GM18499 (cell line): ENCODE data around the gene LY6G6C.

Experiments used
- ATAC-seq: cut with Tn5 transposase; IDR thresholded peaks from one replicate; pipeline ENCODE4 v1.9.1; 2021; ENCODE audit warnings: moderate number of reproducible peaks; ENCODE audit not compliant: insufficient read depth, unreplicated experiment

The LY6G6C gene

GRCh38 chr6:31742894-31743293, 21.3 kb upstream of the LY6G6C start:
- no peak for ATAC-seq

- ATAC-seq: no peak
Measured at GRCh38 chr6:31741815-31742214, 20.3 kb upstream of the LY6G6C start.

- ATAC-seq: no peak
Measured at GRCh38 chr6:31740397-31741223, 19.1 kb upstream of the LY6G6C start.

GRCh38 chr6:31739639-31740396, 18.3 kb upstream of the LY6G6C start, which contains the start of gene MSH5:
TSS of gene MSH5 (plus strand) at chr6:31740005. CDS start at chr6:31740467, 462 bp downstream.
- peak; percentile 50 for ATAC-seq

- no peak for ATAC-seq
Measured at GRCh38 chr6:31737991-31738979, 16.7 kb upstream of the LY6G6C start.

- ATAC-seq: no peak
Measured at GRCh38 chr6:31737315-31737990, 15.9 kb upstream of the LY6G6C start.

- no peak for ATAC-seq
Measured at GRCh38 chr6:31736768-31737314, 15.3 kb upstream of the LY6G6C start.

GRCh38 chr6:31736021-31736767, 14.6 kb upstream of the LY6G6C start, which contains the start of gene CLIC1:
TSS of gene CLIC1 (minus strand) at chr6:31736530. CDS start at chr6:31736300, 230 bp downstream.
- ATAC-seq: no peak

GRCh38 chr6:31734821-31735406, 13.4 kb upstream of the LY6G6C start:
- ATAC-seq: no peak

- no peak for ATAC-seq
Measured at GRCh38 chr6:31734247-31734820, 12.8 kb upstream of the LY6G6C start.

- no peak for ATAC-seq
Measured at GRCh38 chr6:31733734-31734133, 12.2 kb upstream of the LY6G6C start.

GRCh38 chr6:31732029-31732428, 10.5 kb upstream of the LY6G6C start:
- no peak for ATAC-seq

GRCh38 chr6:31730631-31731086, 9.1 kb upstream of the LY6G6C start:
- ATAC-seq: no peak

GRCh38 chr6:31729979-31730630, 8.6 kb upstream of the LY6G6C start:
- ATAC-seq: no peak

- ATAC-seq: no peak
Measured at GRCh38 chr6:31729515-31729978, 8.0 kb upstream of the LY6G6C start.

- no peak for ATAC-seq
Measured at GRCh38 chr6:31728767-31729514, 7.4 kb upstream of the LY6G6C start, which contains the start of gene DDAH2. TSS of gene DDAH2 (minus strand) at chr6:31729299. CDS start at chr6:31729161, 138 bp downstream.
